ENCODE measurements around the gene RAD21L1.
"Not testable (repeated sequence)": the region's sequence is repeated elsewhere in the genome, so short reads cannot be mapped to it uniquely, and the experiment has no call there.

RAD21L1 gene

GRCh38 chr20:1232286-1233111 is 6.7 kb downstream of the RAD21L1 start:
- DNase-seq: no peak

- no peak for DNase-seq
These were observed 14.7 kb downstream of the RAD21L1 start for GRCh38 chr20:1240549-1240948.

- DNase-seq: no peak
These were observed 15.6 kb downstream of the RAD21L1 start for GRCh38 chr20:1241456-1241855.

GRCh38 chr20:1242099-1242498 is 16.3 kb downstream of the RAD21L1 start:
- no peak for DNase-seq

GRCh38 chr20:1242530-1242929 is 16.7 kb downstream of the RAD21L1 start:
- DNase-seq: no peak

GRCh38 chr20:1245578-1245977 is 19.7 kb downstream of the RAD21L1 start:
- no peak for DNase-seq

- no peak for DNase-seq
These were observed 21.8 kb downstream of the RAD21L1 start for GRCh38 chr20:1247689-1248088.

- DNase-seq: not testable (repeated sequence)
These were observed 24.4 kb downstream of the RAD21L1 start for GRCh38 chr20:1250282-1250681.

GRCh38 chr20:1252416-1252815 is 26.6 kb downstream of the RAD21L1 start:
- DNase-seq: no peak

- DNase-seq: no peak
These were observed 28.4 kb downstream of the RAD21L1 start for GRCh38 chr20:1254254-1254653.

GRCh38 chr20:1255675-1256074 is 29.8 kb downstream of the RAD21L1 start:
- no peak for DNase-seq

- DNase-seq: no peak
These were observed 38.0 kb downstream of the RAD21L1 start for GRCh38 chr20:1263853-1264252.

GRCh38 chr20:1264727-1265126 is 38.9 kb downstream of the RAD21L1 start:
- no peak for DNase-seq

GRCh38 chr20:1265226-1265915 is 39.5 kb downstream of the RAD21L1 start:
- DNase-seq: no peak

GRCh38 chr20:1265916-1266166 is 40.0 kb downstream of the RAD21L1 start:
- DNase-seq: no peak

GRCh38 chr20:1266167-1266973 is 40.5 kb downstream of the RAD21L1 start, which contains the start of gene SNPH:
TSS of gene SNPH (plus strand) at chr20:1266294. CDS start at chr20:1296240, 29,946 bp downstream.
- DNase-seq: peak; percentile 78

GRCh38 chr20:1267161-1267560 is 41.3 kb downstream of the RAD21L1 start:
- DNase-seq: no peak

GRCh38 chr20:1267809-1268374 is 42.0 kb downstream of the RAD21L1 start:
- DNase-seq: no peak

- DNase-seq: no peak
These were observed 43.4 kb downstream of the RAD21L1 start for GRCh38 chr20:1269235-1269634.

GRCh38 chr20:1269850-1270249 is 44.0 kb downstream of the RAD21L1 start:
- DNase-seq: no peak

GRCh38 chr20:1272368-1273100 is 46.7 kb downstream of the RAD21L1 start:
- no peak for DNase-seq

- no peak for DNase-seq
These were observed 47.5 kb downstream of the RAD21L1 start for GRCh38 chr20:1273366-1273765.

Measured in CD4-positive, alpha-beta T cell treated with Interleukin-15 for 1 hour (primary cell).